Smooth muscle cell (in vitro differentiated cells): ENCODE data around the gene OOSP4B. TPM values are rescaled to one million over a fixed set of nuclear protein-coding genes. Genes with fewer than 3 reads are reported as not detected.

Experiments
- DNase-seq: peaks from one replicate; lab custom pipeline; 2025; ENCODE audit not compliant: unreplicated experiment; lab: John Stamatoyannopoulos, UW
- H2AFZ ChIP-seq: fragments of 200-600 bp; sonication (generic); 2 replicates; pipeline ENCODE4 v1.6.0; 2016; ENCODE audit warnings: antibody characterized with exemption, low read depth, mild to moderate bottlenecking
- H3F3A ChIP-seq: fragments of 200-600 bp; sonication (generic); 2 replicates; pipeline ENCODE4 v1.6.0; 2017; ENCODE audit warnings: antibody characterized with exemption, low read depth
- H3K27ac ChIP-seq: fragments of 200-600 bp; sonication (generic); 2 replicates; pipeline ENCODE4 v1.5.1; 2016; ENCODE audit warnings: low read depth, mild to moderate bottlenecking
- H3K27me3 ChIP-seq: fragments of 200-600 bp; sonication (generic); 2 replicates; pipeline ENCODE4 v1.6.1; 2016; ENCODE audit warnings: low read depth, mild to moderate bottlenecking
- H3K36me3 ChIP-seq: fragments of 200-600 bp; sonication (generic); 2 replicates; pipeline ENCODE4 v1.5.1; 2016; ENCODE audit warnings: low read depth
- H3K4me1 ChIP-seq: fragments of 200-600 bp; sonication (generic); 2 replicates; pipeline ENCODE4 v1.5.1; 2016; ENCODE audit warnings: low read depth
- H3K4me2 ChIP-seq: fragments of 200-600 bp; sonication (generic); 2 replicates; pipeline ENCODE4 v1.6.0; 2016; ENCODE audit warnings: mild to moderate bottlenecking
- H3K4me3 ChIP-seq: fragments of 200-600 bp; sonication (generic); 2 replicates; pipeline ENCODE4 v1.5.1; 2016; ENCODE audit warnings: mild to moderate bottlenecking
- H3K79me2 ChIP-seq: fragments of 200-600 bp; sonication (generic); 2 replicates; pipeline ENCODE4 v1.6.0; 2016; ENCODE audit warnings: low read depth, mild to moderate bottlenecking
- H3K9ac ChIP-seq: fragments of 200-600 bp; sonication (generic); 2 replicates; pipeline ENCODE4 v1.6.0; 2016; ENCODE audit warnings: low read depth
- H3K9me3 ChIP-seq: fragments of 200-600 bp; sonication (generic); replicated peaks from 2 replicates; pipeline ENCODE4 v1.5.1; 2016; ENCODE audit warnings: low read depth
- H4K20me1 ChIP-seq: fragments of 200-600 bp; sonication (generic); 2 replicates; pipeline ENCODE4 v1.6.0; 2016; ENCODE audit warnings: low read depth
- CTCF ChIP-seq: fragments of 200-600 bp; sonication (generic); IDR thresholded peaks from 2 replicates; pipeline ENCODE4 v1.5.1; 2017; ENCODE audit warnings: borderline replicate concordance, mild to moderate bottlenecking, antibody characterized with exemption; ENCODE audit not compliant: insufficient read depth, poor library complexity, severe bottlenecking
- WGBS: methylation state at CpG from one replicate; pipeline ENCODE4 v1.1.7; 2016; ENCODE audit warnings: low lambda C conversion rate; 5-methylcytosine and 5-hydroxymethylcytosine counted together
- polyA plus RNA-seq: library from polyadenylated mRNA; unstranded; fragments of >200 nt; fragmentation: Nextera tagmentation; extraction: Ambion mirVana; gene quantifications from 2 replicates; pipeline ENCODE4 v1.2.1, GENCODE V29; 2016
- total RNA-seq: library from RNA; depleted of rRNA; stranded (reverse); fragments of >200 nt; gene quantifications from 2 replicates; pipeline ENCODE4 v1.2.3, GENCODE V29; 2014

The OOSP4B gene
- total and polyA plus RNA-seq, 2 experiments from 2014 or later = not detected

GRCh38 chr11:60077216-60077817 is 60.3 kb downstream of the OOSP4B start:
- no peaks in the 10 kb centered on the region for H3F3A ChIP-seq
- WGBS = 81% methylated on average over 15 of the region's 15 CpGs
- H3K4me2 ChIP-seq = no peak overlapping the region
- H3K36me3 ChIP-seq = no peaks in the 10 kb centered on the region
- no peaks in the 10 kb centered on the region for H3K27me3 ChIP-seq
- no peaks in the 10 kb centered on the region for H4K20me1 ChIP-seq
- H3K4me1 ChIP-seq = no peaks in the 10 kb centered on the region
- H3K9ac ChIP-seq = no peak overlapping the region
- H3K79me2 ChIP-seq = no peaks in the 10 kb centered on the region
- no peak overlapping the region for H3K27ac ChIP-seq
- H3K4me3 ChIP-seq = no peak overlapping the region
- no peak for TF ChIP-seq CTCF
- no peak for DNase-seq
- no peak overlapping the region for H2AFZ ChIP-seq
- H3K9me3 ChIP-seq = no peaks in the 10 kb centered on the region

DNA sequence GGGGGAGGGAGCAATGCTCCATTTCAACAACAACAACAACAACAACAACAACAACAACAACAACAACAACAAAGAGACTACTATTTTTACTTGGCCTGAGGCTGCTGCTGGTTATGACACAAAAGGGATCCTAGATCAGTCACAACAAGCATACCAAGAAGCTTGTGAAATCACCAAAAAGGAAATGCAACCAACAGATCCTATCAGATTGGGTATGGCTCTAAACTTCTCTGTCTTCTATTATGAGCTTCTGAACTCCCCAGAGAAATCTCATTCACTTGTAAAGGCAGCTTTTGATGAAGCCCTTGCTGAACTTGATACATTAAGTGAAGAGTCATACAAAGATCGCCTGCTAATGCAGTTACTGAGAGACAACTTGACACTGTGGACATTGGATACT is 61.0 kb downstream of the OOSP4B start:
- H3K4me3 ChIP-seq = no peak overlapping the region
- H3K27ac ChIP-seq = no peak overlapping the region
- no peak for TF ChIP-seq CTCF
- no peak for DNase-seq
- H2AFZ ChIP-seq = no peak overlapping the region
- H3K9me3 ChIP-seq = no peaks in the 10 kb centered on the region
- no peaks in the 10 kb centered on the region for H3F3A ChIP-seq
- H3K4me1 ChIP-seq = no peaks in the 10 kb centered on the region
- H3K79me2 ChIP-seq = no peaks in the 10 kb centered on the region
- H3K9ac ChIP-seq = no peak overlapping the region
- no peaks in the 10 kb centered on the region for H3K36me3 ChIP-seq
- WGBS = 84% methylated on average over 1 of the region's 1 CpG
- H3K4me2 ChIP-seq = no peak overlapping the region
- H3K27me3 ChIP-seq = no peaks in the 10 kb centered on the region
- H4K20me1 ChIP-seq = no peaks in the 10 kb centered on the region

DNA sequence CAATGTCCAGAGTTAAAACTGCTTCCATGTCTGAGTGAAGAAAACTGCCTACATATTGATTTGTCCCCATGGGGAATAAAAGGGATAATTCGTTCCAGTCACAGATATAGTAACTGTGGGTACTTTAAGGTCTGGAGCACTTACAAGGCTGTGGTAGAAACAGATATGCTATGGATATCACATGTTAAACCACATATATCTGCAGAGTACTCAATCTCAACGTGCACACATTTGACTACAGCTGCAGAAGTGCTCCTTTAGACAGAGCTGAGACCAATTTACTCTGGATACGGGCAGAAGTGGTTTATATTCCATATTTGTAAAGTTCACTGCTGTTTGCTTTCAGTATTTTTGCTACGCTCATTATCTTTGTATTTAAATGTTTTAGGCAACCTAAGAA is 61.8 kb downstream of the OOSP4B start:
- Histone ChIP-seq H3K36me3 (no peaks in the 10 kb centered on the region), H3K27ac (no peak overlapping the region), H3K79me2 (no peaks in the 10 kb centered on the region), H4K20me1 (no peaks in the 10 kb centered on the region), H3K9me3 (no peaks in the 10 kb centered on the region), H2AFZ (no peak overlapping the region), H3K4me2 (no peak overlapping the region), H3K4me1 (no peaks in the 10 kb centered on the region), H3K4me3 (no peak overlapping the region), H3F3A (no peaks in the 10 kb centered on the region), H3K27me3 (no peaks in the 10 kb centered on the region), H3K9ac (no peak overlapping the region)
- WGBS = 64% methylated on average over 4 of the region's 4 CpGs
- TF ChIP-seq CTCF = no peak
- DNase-seq = no peak

- TF ChIP-seq CTCF = no peak
- 62% methylated on average over 3 of the region's 3 CpGs for WGBS
These were observed 63.6 kb downstream of the OOSP4B start for GRCh38 chr11:60080535-60080934.

More at GRCh38 chr11:60080535-60080934, 63.6 kb downstream of the OOSP4B start:
- H3K79me2 ChIP-seq = no peaks in the 10 kb centered on the region
- H3K36me3 ChIP-seq = no peaks in the 10 kb centered on the region
- no peaks in the 10 kb centered on the region for H3K4me1 ChIP-seq
- DNase-seq = no peak
- H2AFZ ChIP-seq = no peak overlapping the region
- no peaks in the 10 kb centered on the region for H4K20me1 ChIP-seq
- H3K27me3 ChIP-seq = no peaks in the 10 kb centered on the region
- no peak overlapping the region for H3K27ac ChIP-seq
- no peak overlapping the region for H3K4me3 ChIP-seq
- no peaks in the 10 kb centered on the region for H3K9me3 ChIP-seq
- H3K9ac ChIP-seq = no peak overlapping the region
- H3F3A ChIP-seq = no peaks in the 10 kb centered on the region
- no peak overlapping the region for H3K4me2 ChIP-seq
